Measurements from ENCODE around the gene LPIN2.
A peak's percentile ranks its signal among the peaks of the same experiment; 100 is the strongest.
"Not testable (repeated sequence)": the region's sequence is repeated elsewhere in the genome, so short reads cannot be mapped to it uniquely, and the experiment has no call there.

The LPIN2 gene

DNA sequence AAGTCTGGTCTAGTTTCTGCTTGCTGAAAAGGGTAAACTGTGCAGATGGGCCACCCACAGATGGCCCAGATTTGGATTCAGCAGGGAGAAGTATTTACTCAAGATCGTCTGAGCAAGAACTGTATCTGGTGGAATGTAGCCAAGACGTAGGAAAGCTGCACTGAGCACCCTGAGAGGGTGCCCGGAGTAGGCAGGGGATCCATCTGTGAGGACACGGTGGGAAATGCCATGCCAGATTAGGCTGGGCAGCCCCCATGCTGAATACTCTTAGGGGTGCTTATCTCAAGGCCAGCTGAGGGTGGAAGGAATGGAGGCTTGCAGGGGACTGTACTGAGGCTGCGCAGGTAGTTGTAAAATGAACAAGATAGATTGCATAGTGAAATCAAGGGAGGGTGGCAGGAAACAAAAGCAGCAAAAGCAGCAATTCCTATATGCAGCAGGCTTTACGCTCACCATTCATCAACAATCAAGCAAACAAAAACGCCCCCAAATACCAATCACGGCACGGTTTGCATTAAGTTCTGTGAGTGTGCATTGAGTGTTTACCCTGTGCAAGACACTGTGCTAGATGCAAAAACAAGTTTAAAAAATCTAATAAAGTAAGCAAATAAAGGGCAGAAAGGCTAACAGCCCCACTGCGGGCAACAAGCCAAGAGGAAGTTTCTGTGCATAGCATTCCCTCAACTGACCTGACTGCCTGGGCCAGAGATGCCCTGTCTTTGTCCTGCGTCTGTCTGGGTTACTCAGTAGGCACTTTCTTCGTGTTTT, 32.2 kb upstream of the LPIN2 start:
- peak; percentile 23 for DNase-seq

DNA sequence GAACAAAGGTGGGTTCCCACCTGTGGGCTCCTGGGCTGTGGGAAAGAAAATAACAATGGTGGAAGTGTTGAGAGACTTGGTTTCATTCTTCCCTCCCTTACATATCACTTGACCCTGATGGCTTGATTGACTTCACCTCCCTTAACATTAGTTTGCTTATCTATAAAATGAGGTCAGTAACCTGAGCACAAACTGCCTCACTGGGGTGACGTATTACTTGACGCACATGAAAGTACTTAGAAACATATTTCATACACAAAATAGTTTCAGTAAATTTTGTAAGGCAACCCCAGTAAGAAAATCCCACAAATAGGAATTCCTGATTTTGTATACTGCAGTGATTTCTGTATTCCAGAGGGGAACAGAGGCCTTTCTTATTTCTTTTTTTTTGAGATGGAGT, 29.4 kb upstream of the LPIN2 start:
- no peak for DNase-seq

- no peak for DNase-seq
Observed at GRCh38 chr18:3041843-3042242, 28.9 kb upstream of the LPIN2 start.

DNA sequence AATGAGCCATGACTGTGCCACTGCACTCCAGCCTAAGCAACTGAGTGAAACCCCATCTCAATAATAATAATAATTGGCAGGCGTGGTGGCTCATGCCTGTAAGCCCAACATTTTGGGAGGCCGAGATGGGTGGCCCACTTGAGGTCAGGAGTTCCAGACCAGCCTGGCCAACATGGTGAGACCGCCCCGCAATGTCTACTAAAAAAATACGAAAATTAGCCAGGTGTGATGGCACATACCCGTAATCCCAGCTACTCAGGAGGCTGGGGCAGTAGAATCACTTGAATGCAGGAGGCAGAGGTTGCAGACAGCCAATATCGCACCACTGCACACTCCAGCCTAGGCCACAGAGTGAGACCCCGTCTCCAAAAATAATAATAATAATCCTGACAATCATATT, 27.9 kb upstream of the LPIN2 start:
- DNase-seq, result no peak

GRCh38 chr18:3040173-3040572, 27.2 kb upstream of the LPIN2 start:
- DNase-seq, result no peak

- no peak for DNase-seq
Observed at GRCh38 chr18:3037423-3037915, 24.5 kb upstream of the LPIN2 start.

GRCh38 chr18:3036108-3036507, 23.2 kb upstream of the LPIN2 start:
- DNase-seq, result no peak

DNA sequence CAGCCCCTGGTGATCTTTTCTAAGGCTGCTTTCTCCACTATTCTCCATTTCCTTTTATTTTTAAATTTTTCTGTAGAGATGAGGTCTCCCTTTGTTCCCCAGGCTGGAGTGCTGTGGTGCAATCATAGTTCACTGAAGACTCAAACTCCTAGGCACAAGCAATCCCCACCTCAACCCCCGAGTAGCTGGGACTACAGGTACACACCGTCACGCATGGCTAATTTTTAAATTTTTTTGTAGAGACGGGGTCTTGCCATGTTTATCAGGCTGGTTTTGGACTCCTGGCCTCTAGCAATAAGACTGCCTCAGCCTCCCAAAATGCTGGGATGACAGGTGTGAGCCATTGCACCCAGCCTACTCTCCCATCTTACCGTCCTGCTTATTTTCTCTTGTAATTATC, 22.7 kb upstream of the LPIN2 start:
- DNase-seq, result no peak

GRCh38 chr18:3032721-3033120, 19.8 kb upstream of the LPIN2 start:
- no peak for DNase-seq

DNA sequence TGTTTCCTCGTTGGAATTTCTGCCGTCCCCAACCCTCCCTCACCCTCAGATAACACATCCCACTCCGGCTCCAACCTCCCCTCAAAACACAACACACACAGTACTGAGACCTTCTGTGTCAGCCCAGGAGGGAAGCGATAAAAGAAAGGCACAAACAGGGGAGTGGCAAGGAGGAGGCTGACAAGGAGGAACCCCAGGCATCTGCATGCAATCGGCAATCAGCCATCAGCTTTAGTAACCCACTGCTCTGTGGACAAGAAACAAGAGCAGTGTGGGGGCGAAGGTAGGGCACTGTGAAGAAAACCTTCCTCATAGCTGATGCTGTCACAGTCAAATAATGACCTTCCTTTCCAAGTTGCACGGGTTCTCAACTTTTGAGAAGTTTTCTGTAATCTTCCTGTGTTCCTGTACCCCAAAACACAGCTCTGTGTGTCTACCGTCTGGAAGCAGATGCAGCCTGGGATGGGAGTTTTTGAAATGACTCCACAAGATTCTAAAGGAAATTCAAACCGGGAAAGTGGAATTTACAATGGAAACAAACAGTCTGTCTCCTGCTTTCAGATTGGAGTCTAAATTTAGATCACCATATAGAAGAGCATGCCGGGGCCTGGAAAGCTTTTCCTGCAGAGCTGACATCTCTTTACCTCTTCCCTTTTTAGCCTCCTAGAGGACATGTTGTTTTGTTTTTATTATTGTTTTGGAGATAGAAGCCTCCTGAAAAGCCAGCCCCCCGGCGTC, 16.4 kb upstream of the LPIN2 start:
- DNase-seq, result no peak

DNA sequence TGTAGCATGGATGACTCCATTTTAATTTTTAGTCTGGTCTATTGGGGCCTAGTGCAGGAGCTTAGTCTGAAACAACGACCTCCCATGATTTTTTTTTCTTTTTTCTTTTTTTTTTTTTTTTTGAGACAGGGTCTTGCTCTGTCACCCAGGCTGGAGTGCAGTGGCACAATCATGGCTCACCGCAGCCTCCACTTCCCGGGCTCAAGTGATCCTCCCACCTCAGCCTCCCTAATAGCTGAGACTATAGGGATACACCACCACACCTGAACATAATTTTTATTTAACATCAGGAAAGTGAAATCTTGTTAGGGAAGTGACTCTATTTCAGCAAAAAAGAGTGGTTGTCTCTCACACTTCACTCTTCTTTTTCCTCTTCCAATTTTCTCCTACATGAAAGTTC, 15.2 kb upstream of the LPIN2 start:
- DNase-seq, result not testable (repeated sequence)

DNA sequence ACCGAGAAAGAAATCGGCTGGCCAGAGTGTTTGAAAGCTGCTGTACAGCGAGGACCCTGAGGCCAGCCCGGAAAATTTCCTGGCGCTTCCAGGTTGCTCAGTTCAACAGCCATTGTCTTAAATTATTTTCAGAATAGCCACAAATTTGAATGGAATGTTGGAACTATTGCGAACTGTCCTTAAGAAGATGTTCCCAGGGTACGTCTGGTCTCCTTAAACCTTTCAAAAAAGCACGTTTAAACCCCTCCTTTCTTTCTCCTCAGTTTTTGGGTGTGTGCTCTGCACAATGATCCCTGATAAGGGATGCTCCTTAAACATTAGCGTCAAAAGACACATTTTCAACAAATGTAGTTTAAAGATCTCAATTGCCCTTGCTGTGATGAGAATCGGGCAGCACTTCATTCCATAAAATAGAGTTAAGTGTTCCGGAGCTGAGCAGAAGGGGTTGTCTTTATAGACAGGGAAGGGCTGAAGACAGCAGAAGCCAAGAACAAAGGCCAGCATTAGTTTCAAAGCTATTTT, 14.5 kb upstream of the LPIN2 start:
- DNase-seq, result no peak

DNA sequence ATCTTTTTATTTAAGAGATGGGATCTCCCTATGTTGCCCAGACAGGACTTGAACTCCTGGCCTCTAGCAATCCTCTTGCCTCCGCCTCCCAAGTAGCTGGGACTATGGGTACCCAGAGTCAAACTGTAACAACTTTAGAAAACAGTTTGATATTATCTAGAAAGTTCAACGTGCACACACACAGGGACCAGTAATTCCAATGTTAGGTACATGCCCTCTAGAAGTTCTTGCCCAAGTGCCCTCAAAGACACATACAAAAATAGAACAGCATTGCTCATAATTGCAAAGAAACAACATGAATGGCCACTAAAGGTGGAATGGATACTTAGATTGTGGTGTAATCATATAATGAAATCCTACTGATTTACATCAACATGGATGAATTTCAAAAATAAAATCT, 12.6 kb upstream of the LPIN2 start:
- DNase-seq, result no peak

DNA sequence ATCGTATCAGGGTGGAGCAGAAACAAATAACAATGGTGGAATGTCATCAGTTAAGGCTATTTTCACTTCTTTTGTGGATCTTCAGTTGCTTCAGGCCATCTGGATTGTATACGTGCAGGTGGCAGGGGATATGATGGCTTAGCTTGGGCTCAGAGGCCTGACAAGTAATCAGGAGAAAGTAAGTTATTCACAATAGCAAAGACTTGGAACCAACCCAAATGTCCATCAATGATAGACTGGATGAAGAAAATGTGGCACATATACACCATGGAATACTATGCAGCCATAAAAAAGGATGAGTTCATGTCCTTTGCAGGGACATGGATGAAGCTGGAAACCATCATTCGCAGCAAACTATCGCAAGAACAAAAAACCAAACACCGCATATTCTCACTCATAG, 10.7 kb upstream of the LPIN2 start:
- DNase-seq, result not testable (repeated sequence)

DNA sequence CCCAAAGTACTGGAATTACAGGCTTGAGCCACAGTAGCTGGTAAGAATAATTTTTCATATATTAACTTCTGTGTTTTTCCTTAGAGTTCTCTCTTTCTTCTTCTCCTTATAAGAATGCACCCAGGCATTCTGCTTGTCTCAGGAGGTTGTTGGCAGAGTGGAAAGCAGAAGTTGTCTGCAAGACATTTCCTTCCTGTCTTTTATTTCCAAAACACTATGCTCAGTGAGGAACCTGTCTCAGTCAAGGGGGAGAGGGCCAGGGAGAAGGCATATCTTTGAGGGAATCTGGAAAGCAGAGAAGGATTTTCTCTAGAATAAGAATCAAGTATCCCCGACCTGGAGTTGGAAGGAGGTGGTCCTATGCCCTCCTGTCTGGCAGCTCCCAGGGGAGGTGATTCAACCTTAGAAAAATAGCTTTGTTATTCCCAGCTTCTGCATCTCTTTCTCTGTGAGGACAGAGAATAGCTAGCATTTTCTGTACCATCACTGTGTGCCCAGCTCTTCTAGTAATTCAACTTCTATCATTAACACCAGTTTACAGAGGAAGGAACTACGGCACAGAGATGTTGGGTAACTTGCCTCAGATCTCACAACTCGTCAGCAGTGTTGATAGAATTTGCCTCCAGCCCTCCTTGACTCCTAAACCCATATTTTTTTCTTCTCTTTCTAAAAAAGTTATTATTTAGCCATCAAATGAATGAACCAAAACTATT, 3.8 kb upstream of the LPIN2 start:
- DNase-seq, result no peak

DNA sequence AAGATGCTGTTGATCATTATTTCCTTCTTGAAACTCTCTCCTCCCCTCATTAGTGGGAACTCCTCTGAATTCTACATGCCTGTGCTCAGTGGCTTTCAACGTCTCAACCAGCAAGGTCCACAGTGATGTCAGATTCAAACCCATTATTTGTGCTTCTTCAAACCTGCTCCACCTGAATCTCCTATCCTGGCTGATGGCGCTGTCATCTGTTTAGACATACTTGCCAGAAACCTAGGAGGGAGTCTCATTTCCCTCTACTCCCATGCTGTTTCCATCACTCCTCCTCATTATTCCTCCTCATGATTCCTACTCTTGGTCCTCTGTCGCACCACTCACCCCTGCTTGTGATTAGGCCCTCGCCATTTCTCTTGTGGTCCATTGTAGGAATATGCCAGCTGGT, 2.9 kb upstream of the LPIN2 start:
- no peak for DNase-seq

GRCh38 chr18:3015204-3015592, 2.3 kb upstream of the LPIN2 start:
- DNase-seq, result no peak

GRCh38 chr18:3014503-3015203, 1.7 kb upstream of the LPIN2 start:
- DNase-seq, result no peak

DNA sequence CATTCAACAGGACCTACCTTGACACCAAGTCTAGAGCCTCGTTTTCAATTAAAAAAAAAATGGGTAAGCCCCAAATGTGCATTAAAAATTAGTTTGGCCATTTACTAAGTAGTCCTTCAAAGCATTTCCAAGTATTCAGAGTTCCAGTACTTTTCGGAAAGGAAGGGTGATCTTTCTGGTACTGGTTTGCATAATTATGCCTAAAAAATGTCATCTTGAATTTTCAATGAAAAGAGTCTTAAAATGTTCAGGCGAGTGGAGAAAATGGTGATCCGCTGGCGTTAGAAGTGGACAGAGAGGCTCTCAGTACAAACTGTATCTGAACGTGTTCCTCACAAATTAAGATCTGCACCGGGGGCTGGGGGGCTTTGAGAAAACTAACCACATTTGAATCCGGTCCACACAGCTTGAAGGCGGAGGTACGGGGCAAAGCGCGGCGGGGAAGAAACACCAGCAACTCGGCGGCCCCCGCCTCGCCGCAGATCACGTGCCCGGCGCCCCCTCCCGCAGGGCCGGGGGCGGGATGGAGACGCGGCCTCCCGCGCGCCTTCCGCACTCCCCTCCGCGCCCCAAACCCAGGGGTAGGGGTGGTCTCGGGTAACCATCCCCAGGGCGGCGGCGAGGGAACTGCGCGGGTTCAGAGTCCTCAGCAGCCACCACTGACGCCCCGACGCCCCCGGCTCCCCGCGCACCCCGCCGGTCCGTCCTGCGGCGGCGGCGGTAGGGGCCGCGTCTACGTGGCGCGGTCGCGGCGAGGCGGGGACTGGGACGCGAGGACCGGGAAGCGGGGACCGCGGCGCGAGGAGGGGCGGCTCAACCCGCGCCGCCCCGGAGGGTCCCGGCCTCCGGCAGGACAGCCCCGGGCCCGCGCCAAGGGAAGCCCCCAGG, 564 bp downstream of the LPIN2 start:
- peak; percentile 6 for DNase-seq

- no peak for DNase-seq
Observed at GRCh38 chr18:3010086-3010485, 2.9 kb downstream of the LPIN2 start.

DNA sequence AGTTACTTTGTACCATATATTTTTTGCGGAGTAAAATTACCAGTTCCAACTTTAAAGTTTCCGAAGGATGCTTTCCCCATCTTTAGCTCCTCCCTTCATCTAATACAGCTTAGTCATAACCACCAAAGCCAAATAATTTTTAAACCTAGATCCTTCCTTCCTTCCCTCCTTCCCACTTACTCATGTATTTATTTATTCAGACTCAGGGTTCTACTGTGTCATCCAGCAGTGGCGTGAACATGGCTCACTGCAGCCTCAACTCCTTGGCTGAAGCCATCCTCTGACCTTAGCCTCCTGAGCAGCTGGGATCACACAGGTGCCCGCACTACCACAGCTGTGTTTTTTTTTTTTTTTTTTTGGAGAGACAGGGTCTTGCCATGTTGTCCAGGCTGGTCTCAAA, 4.4 kb downstream of the LPIN2 start:
- no peak for DNase-seq

DNA sequence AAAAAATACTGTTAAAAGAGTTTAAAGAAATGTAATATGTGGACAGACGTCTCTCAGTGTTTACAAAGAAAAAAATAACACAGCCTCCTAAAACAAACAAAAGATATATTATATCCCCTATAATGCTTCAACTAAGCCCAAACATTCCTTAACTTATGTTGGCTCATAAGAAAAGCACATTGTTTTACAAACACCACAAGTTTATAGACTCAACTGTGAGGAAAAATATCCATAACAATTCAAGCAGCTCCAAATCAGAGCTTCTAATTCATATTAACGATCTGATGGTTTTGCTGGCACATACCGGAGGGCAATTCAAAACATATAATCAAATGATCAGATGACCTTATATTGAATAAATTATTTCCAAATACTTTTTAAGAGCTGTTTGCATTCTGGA, 5.5 kb downstream of the LPIN2 start:
- DNase-seq, result no peak
